Ovary (tissue), 3 donors: Measurements from ENCODE around the gene LARP6.

ENCODE experiments used
- EP300 ChIP-seq: sonication (generic); formaldehyde crosslinking; IDR thresholded peaks from one replicate; pipeline ENCODE4 v1.6.1; 2017; ENCODE audit warnings: antibody characterized with exemption
- TF ChIP-seq, protein P1 (sequence below), 3 donors: fragments of 450-650 bp in 2 of 3; fragments of 200-600 bp in 1 of 3; IDR thresholded peaks; one replicate each; pipeline versions ENCODE4 v1.5.1 to v1.8.0; 2016 to 2022; ENCODE audit warnings: antibody characterized with exemption in 3 of 3, mild to moderate bottlenecking in 1 of 3
- donor health status: DM: no; HTN: no; CAD: no.

DNA sequence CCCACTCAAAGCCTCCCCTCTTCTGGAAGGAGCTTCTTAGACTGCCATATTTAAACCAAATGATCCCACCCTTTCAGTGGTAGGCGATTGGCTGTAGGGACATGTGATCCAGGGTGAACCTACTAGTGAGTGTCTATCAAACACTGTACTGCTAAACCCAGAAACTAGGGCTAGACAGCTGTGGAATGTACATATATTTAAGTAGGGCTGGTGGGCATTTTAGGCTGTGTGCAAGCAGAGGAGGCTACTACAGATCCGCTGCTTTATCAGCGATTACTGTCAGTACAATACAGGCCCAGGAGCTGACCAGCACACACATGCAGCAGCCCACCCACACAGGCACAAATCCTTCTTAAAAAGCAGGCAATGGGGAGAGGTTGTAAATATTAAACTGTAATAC lies 15.4 kb upstream of the LARP6 start:
- TF ChIP-seq, protein P1, sequence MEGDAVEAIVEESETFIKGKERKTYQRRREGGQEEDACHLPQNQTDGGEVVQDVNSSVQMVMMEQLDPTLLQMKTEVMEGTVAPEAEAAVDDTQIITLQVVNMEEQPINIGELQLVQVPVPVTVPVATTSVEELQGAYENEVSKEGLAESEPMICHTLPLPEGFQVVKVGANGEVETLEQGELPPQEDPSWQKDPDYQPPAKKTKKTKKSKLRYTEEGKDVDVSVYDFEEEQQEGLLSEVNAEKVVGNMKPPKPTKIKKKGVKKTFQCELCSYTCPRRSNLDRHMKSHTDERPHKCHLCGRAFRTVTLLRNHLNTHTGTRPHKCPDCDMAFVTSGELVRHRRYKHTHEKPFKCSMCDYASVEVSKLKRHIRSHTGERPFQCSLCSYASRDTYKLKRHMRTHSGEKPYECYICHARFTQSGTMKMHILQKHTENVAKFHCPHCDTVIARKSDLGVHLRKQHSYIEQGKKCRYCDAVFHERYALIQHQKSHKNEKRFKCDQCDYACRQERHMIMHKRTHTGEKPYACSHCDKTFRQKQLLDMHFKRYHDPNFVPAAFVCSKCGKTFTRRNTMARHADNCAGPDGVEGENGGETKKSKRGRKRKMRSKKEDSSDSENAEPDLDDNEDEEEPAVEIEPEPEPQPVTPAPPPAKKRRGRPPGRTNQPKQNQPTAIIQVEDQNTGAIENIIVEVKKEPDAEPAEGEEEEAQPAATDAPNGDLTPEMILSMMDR (IDR thresholded peaks at IDR 0.05) = no peak
- TF ChIP-seq EP300 = no peak
